Middle frontal gyrus (tissue), 1 donor: ENCODE results near the gene TTC16.

Source experiments
- DNase-seq: peaks from one replicate; pipeline ENCODE4 v3.0.0-alpha.2; 2015; ENCODE audit warnings: low spot score; ENCODE audit errors: extremely low spot score

Gene TTC16

GRCh38 chr9:127715470-127716337, at the start of gene TTC16, which contains the start of gene PTRH1:
TSS of gene TTC16 (plus strand) at chr9:127716079. CDS start at chr9:127716146, 67 bp downstream.
TSS of gene PTRH1 (minus strand) at chr9:127715663. CDS start at chr9:127715639, 24 bp downstream.
- peak; percentile 94 for DNase-seq

GRCh38 chr9:127667127-127667844, 48.6 kb upstream of the TTC16 start:
- no peak for DNase-seq

- no peak for DNase-seq
Observed at GRCh38 chr9:127667906-127668305, 48.0 kb upstream of the TTC16 start.

- DNase-seq = no peak
Observed at GRCh38 chr9:127673234-127673633, 42.6 kb upstream of the TTC16 start.

- DNase-seq = no peak
Observed at GRCh38 chr9:127676638-127677037, 39.2 kb upstream of the TTC16 start.

- DNase-seq = no peak
Observed at GRCh38 chr9:127679506-127679905, 36.4 kb upstream of the TTC16 start.

- DNase-seq = peak; percentile 50
Observed at GRCh38 chr9:127680226-127680625, 35.7 kb upstream of the TTC16 start.

- DNase-seq = no peak
Observed at GRCh38 chr9:127680846-127681245, 35.0 kb upstream of the TTC16 start.

- DNase-seq = no peak
Observed at GRCh38 chr9:127682351-127683136, 33.3 kb upstream of the TTC16 start.

GRCh38 chr9:127683723-127684122, 32.2 kb upstream of the TTC16 start:
- DNase-seq = no peak

- no peak for DNase-seq
Observed at GRCh38 chr9:127684576-127684975, 31.3 kb upstream of the TTC16 start.

GRCh38 chr9:127686461-127687393, 29.2 kb upstream of the TTC16 start:
- no peak for DNase-seq

GRCh38 chr9:127689329-127690000, 26.4 kb upstream of the TTC16 start:
- no peak for DNase-seq

- DNase-seq = no peak
Observed at GRCh38 chr9:127690735-127691134, 25.1 kb upstream of the TTC16 start.

- no peak for DNase-seq
Observed at GRCh38 chr9:127692071-127692470, 23.8 kb upstream of the TTC16 start.

- no peak for DNase-seq
Observed at GRCh38 chr9:127693143-127693542, 22.7 kb upstream of the TTC16 start.

GRCh38 chr9:127693697-127694096, 22.2 kb upstream of the TTC16 start:
- DNase-seq = no peak

GRCh38 chr9:127694890-127695720, 20.8 kb upstream of the TTC16 start:
- DNase-seq = no peak

GRCh38 chr9:127697575-127697974, 18.3 kb upstream of the TTC16 start:
- DNase-seq = no peak
